GM19239 (cell line): ENCODE data around the gene DDR1.
A peak's percentile ranks its signal among the peaks of the same experiment; 100 is the strongest.
"Not testable (repeated sequence)": the region's sequence is repeated elsewhere in the genome, so short reads cannot be mapped to it uniquely, and the experiment has no call there.

Experiments used
- DNase-seq: peaks from one replicate; pipeline ENCODE4 v3.0.0; 2011; ENCODE audit warnings: low spot score; ENCODE audit not compliant: insufficient read length
- FAIRE-seq: peaks from 2 replicates; lab custom pipeline; 2011; peaks lifted over from hg19 to GRCh38; lab: Jason Lieb, UNC

Gene DDR1

GRCh38 chr6:30891816-30892538, 7.7 kb downstream of the DDR1 start:
- no peak for FAIRE-seq

GRCh38 chr6:30893001-30893591, 8.8 kb downstream of the DDR1 start:
- no peak for DNase-seq
- FAIRE-seq: no peak

More at GRCh38 chr6:30891816-30892538, 7.7 kb downstream of the DDR1 start:
- no peak for DNase-seq

GRCh38 chr6:30893666-30894065, 9.3 kb downstream of the DDR1 start:
- no peak for FAIRE-seq
- DNase-seq: no peak

GRCh38 chr6:30894381-30894780, 10.1 kb downstream of the DDR1 start:
- no peak for DNase-seq
- FAIRE-seq: no peak

- FAIRE-seq: no peak
- DNase-seq: no peak
Measured at GRCh38 chr6:30894935-30895334, 10.6 kb downstream of the DDR1 start.

GRCh38 chr6:30895343-30895742, 11.0 kb downstream of the DDR1 start:
- no peak for DNase-seq
- FAIRE-seq: no peak

- FAIRE-seq (no peak), DNase-seq (no peak)
Measured at GRCh38 chr6:30896541-30896940, 12.2 kb downstream of the DDR1 start.

- no peak for DNase-seq
- no peak for FAIRE-seq
Measured at GRCh38 chr6:30897882-30898281, 13.6 kb downstream of the DDR1 start.

- no peak for DNase-seq
- no peak for FAIRE-seq
Measured at GRCh38 chr6:30898750-30899360, 14.5 kb downstream of the DDR1 start.

- DNase-seq (no peak), FAIRE-seq (no peak)
Measured at GRCh38 chr6:30900863-30901417, 16.6 kb downstream of the DDR1 start.

GRCh38 chr6:30901436-30901835, 17.1 kb downstream of the DDR1 start:
- no peak for FAIRE-seq
- no peak for DNase-seq

GRCh38 chr6:30902196-30902595, 17.9 kb downstream of the DDR1 start:
- not testable (repeated sequence) for DNase-seq, FAIRE-seq

GRCh38 chr6:30902709-30903108, 18.4 kb downstream of the DDR1 start:
- FAIRE-seq: peak; percentile 66
- DNase-seq: no peak

- FAIRE-seq: no peak
Measured at GRCh38 chr6:30903236-30903635, 18.9 kb downstream of the DDR1 start.

GRCh38 chr6:30907290-30907757, 23.0 kb downstream of the DDR1 start:
- FAIRE-seq: not testable (repeated sequence)

More at GRCh38 chr6:30903236-30903635, 18.9 kb downstream of the DDR1 start:
- no peak for DNase-seq

GRCh38 chr6:30907758-30908591, 23.7 kb downstream of the DDR1 start, which contains the start of gene GTF2H4:
Gene GTF2H4, plus strand, starts transcription at chr6:30908207.
- FAIRE-seq (peak; percentile 92), DNase-seq (peak; percentile 91)

More at GRCh38 chr6:30907290-30907757, 23.0 kb downstream of the DDR1 start:
- not testable (repeated sequence) for DNase-seq

- DNase-seq (no peak), FAIRE-seq (no peak)
Measured at GRCh38 chr6:30908700-30909099, 24.4 kb downstream of the DDR1 start.

GRCh38 chr6:30910473-30910872, 26.2 kb downstream of the DDR1 start:
- DNase-seq, FAIRE-seq: not testable (repeated sequence)

GRCh38 chr6:30912746-30913520, 28.6 kb downstream of the DDR1 start:
- no peak for FAIRE-seq
- no peak for DNase-seq
